Activated CD8-positive, alpha-beta T cell treated with anti-CD3 and anti-CD28 coated beads for 36 hours (primary cell): ENCODE results near the gene COL25A1. TPM values are rescaled to one million over a fixed set of nuclear protein-coding genes. Genes with fewer than 3 reads are reported as not detected.

ENCODE experiments used
- ATAC-seq: fragments of 200-7000 bp; cut with Tn5 transposase; one replicate; pipeline ENCODE4 v1.10.0; 2021; ENCODE audit warnings: mild to moderate bottlenecking, moderate library complexity
- CTCF ChIA-PET: fragments of 350-600 bp; sonication (Branson Sonifier 250); formaldehyde crosslinking; loops from one replicate; lab custom pipeline; 2021; ENCODE audit warnings: antibody characterized with exemption; lab: Charles Lee
- POLR2A ChIA-PET: fragments of 350-600 bp; sonication (Branson Sonifier 250); formaldehyde crosslinking; loops from one replicate; lab custom pipeline; 2021; ENCODE audit warnings: antibody characterized with exemption; lab: Charles Lee
- DNase-seq: peaks from one replicate; pipeline ENCODE4 v3.0.0-alpha.2; 2020
- H3K27ac Mint-ChIP-seq: one replicate; pipeline ENCODE4 v1.8.0; 2021; ENCODE audit warnings: mild to moderate bottlenecking, mixed read lengths
- H3K27me3 Mint-ChIP-seq: one replicate; pipeline ENCODE4 v1.8.0; 2021; ENCODE audit warnings: mixed read lengths
- H3K36me3 Mint-ChIP-seq: one replicate; pipeline ENCODE4 v1.8.0; 2021; ENCODE audit warnings: low read depth, mixed read lengths
- H3K4me1 Mint-ChIP-seq: one replicate; pipeline ENCODE4 v1.8.0; 2021; ENCODE audit warnings: low read depth, mixed read lengths
- H3K4me3 Mint-ChIP-seq: one replicate; pipeline ENCODE4 v1.8.0; 2021; ENCODE audit warnings: mild to moderate bottlenecking, moderate library complexity, mixed read lengths
- H3K9me3 Mint-ChIP-seq: one replicate; pipeline ENCODE4 v1.8.0; 2021; ENCODE audit warnings: mixed read lengths
- intact Hi-C: fragments of 100-400 bp; cut with micrococcal nuclease; formaldehyde crosslinking; loops from one replicate; pipeline ENCODE4 v1.10.0; 2022
- total RNA-seq, 2 experiments: library from RNA; stranded (reverse); gene quantifications; one replicate each; pipeline ENCODE4 v1.2.3, GENCODE V29; 2021
- TF ChIP-seq, protein P1 (sequence below): fragments of 200-600 bp; IDR thresholded peaks from one replicate; pipeline ENCODE4 v1.8.0; 2022; ENCODE audit warnings: antibody characterized with exemption, mild to moderate bottlenecking

The COL25A1 gene
- total RNA-seq: not detected

GRCh38 chr4:109302361-109303139, at the start of gene COL25A1:
COL25A1 (minus strand) TSS chr4:109302658.
- peak; percentile 77 for ATAC-seq
- CTCF ChIA-PET: no interaction called here

DNA sequence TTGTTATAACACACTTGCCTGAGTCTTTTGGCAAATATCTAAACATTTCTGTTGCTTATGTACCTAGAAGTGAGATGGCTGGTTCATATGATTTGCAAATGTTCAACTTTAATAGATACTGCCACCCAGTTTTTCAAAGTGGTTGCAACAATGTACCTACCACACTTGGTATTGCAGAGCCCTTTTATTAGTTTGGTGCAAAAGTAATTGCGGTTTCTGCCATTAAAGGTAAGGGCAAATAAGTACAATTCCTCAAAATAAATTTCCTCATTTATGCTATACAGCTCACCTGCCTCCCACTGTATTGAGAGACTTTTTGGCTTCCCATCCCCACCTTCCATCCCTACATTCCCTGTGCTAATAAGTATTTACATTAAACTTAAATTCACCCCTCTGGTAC, 47.7 kb upstream of the COL25A1 start:
- H3K36me3 Mint-ChIP-seq: no peaks in the 10 kb centered on the region
- DNase-seq (no peak), ATAC-seq (no peak)
- peaks cover 6% of the 10 kb centered on the region for H3K27me3 Mint-ChIP-seq
- H3K4me1 Mint-ChIP-seq: no peaks in the 10 kb centered on the region
- ChIA-PET CTCF (no interaction called here), POLR2A (no interaction called here)
- H3K4me3 Mint-ChIP-seq: no peak overlapping the region
- H3K27ac Mint-ChIP-seq: no peak overlapping the region
- peaks cover 5% of the 10 kb centered on the region for H3K9me3 Mint-ChIP-seq
- intact Hi-C loops: no loop called here
- TF ChIP-seq, protein P1, sequence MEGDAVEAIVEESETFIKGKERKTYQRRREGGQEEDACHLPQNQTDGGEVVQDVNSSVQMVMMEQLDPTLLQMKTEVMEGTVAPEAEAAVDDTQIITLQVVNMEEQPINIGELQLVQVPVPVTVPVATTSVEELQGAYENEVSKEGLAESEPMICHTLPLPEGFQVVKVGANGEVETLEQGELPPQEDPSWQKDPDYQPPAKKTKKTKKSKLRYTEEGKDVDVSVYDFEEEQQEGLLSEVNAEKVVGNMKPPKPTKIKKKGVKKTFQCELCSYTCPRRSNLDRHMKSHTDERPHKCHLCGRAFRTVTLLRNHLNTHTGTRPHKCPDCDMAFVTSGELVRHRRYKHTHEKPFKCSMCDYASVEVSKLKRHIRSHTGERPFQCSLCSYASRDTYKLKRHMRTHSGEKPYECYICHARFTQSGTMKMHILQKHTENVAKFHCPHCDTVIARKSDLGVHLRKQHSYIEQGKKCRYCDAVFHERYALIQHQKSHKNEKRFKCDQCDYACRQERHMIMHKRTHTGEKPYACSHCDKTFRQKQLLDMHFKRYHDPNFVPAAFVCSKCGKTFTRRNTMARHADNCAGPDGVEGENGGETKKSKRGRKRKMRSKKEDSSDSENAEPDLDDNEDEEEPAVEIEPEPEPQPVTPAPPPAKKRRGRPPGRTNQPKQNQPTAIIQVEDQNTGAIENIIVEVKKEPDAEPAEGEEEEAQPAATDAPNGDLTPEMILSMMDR: no peak

More at GRCh38 chr4:109302361-109303139, at the start of gene COL25A1:
- TF ChIP-seq, protein P1: no peak
- peak within 1 kb of the TSS; percentile 71 for H3K4me3 Mint-ChIP-seq
- intact Hi-C loops: no loop called here
- POLR2A ChIA-PET: no interaction called here
- peak; percentile 64 for DNase-seq
- H3K9me3 Mint-ChIP-seq: no peaks in the 10 kb centered on the region
- H3K27ac Mint-ChIP-seq: no peak within 1 kb of the TSS
- H3K4me1 Mint-ChIP-seq: peaks cover 11% of the 10 kb centered on the region
- no peaks in the 10 kb centered on the region for H3K36me3 Mint-ChIP-seq
- peaks cover 53% of the 10 kb centered on the region for H3K27me3 Mint-ChIP-seq

- ChIA-PET CTCF (interaction anchor here (0.7 kb wide), 1 partner anchor 500 kb away, joined by 3 read pairs; no protein-coding TSS in a partner anchor), POLR2A (no interaction called here)
- intact Hi-C loops: no loop called here
- peaks cover 4% of the 10 kb centered on the region for H3K27me3 Mint-ChIP-seq
- no peak overlapping the region for H3K27ac Mint-ChIP-seq
- peaks cover 2% of the 10 kb centered on the region for H3K9me3 Mint-ChIP-seq
- H3K4me1 Mint-ChIP-seq: no peaks in the 10 kb centered on the region
- DNase-seq (no peak), ATAC-seq (no peak)
- H3K36me3 Mint-ChIP-seq: peaks cover 2% of the 10 kb centered on the region
- H3K4me3 Mint-ChIP-seq: no peak overlapping the region
- TF ChIP-seq, protein P1: no peak
Measured at GRCh38 chr4:109334129-109335105, 32.0 kb upstream of the COL25A1 start.

DNA sequence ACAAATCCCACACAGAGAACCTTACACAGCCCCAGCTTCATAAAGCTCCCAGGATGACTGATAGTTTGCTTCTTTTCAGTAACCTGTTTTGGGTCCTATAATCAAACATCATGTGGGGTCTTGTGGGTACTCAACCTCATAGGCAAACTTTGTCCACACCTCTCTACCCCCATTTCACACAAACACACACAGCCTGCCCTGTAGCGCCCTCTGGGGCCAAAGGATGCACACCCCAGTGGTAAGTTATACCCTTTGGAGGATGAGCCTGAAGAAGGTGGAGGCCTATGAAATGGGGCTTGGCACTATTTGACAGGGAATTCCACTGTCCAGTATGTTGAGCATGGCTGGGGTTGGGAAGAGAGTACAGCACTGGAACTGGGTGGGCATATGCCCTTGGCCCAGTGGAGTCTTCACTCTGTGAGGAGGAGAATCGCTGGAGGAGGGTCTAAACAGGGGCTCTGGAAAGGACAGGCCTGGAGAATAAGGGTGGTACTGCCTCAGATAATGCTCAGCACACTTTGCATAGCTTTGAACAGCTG, 30.5 kb upstream of the COL25A1 start:
- Mint-ChIP-seq H3K27me3 (peaks cover 2% of the 10 kb centered on the region), H3K9me3 (no peaks in the 10 kb centered on the region), H3K36me3 (no peaks in the 10 kb centered on the region), H3K4me1 (no peaks in the 10 kb centered on the region), H3K27ac (no peak overlapping the region), H3K4me3 (no peak overlapping the region)
- intact Hi-C loops: no loop called here
- DNase-seq: peak; percentile 47
- ChIA-PET POLR2A (no interaction called here), CTCF (no interaction called here)
- TF ChIP-seq, protein P1: no peak
- ATAC-seq: no peak
